ENCODE results near the gene ADK. TPM values are rescaled to one million over a fixed set of nuclear protein-coding genes. Genes with fewer than 3 reads are reported as not detected.
A peak's percentile ranks its signal among the peaks of the same experiment; 100 is the strongest.

The ADK gene
- total and polyA plus RNA-seq, 2 donors from 2014 or later: 33.0 to 38.3 TPM

GRCh38 chr10:74437822-74438221 lies 286.8 kb downstream of the ADK start:
- H3K27ac ChIP-seq (ENCODE audit: low read depth in 2 of 2, low read length in 2 of 2): no peak overlapping the region
- no peak for FAIRE-seq

DNA sequence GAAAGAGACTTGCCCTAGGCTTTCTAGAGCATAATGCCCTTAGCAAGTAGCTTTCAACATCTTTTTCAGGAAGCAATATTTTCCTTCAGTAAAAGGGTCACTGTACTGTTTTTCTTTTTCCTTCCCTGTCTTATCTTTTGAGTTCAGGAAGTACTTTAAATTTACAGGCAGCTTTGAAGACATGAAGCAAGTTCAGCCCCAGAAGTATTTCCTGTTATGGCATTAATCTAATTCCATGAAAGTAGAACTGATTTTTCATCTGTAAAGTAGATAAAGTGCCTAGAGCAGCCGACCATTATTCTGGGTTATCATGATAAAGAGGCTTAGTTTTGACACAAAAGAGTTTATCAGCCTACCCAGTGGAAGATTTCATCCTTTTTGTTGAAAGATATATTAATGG lies 288.2 kb downstream of the ADK start:
- Histone ChIP-seq H3K9me3 (ENCODE audit: control insufficient read depth in 2 of 3, insufficient read depth in 1 of 3, low read length in 3 of 3) (no peaks in the 10 kb centered on the region), H3K4me1 (ENCODE audit: control insufficient read depth in 2 of 3, insufficient read depth in 2 of 3, low read depth in 1 of 3, low read length in 3 of 3) (no peaks in the 10 kb centered on the region), H3K4me3 (ENCODE audit: low read length in 3 of 3) (no peak overlapping the region), H3K9ac (ENCODE audit: low read length in 3 of 3) (no peak overlapping the region), H3K36me3 (ENCODE audit: control insufficient read depth in 2 of 3, insufficient read depth in 3 of 3, low read length in 3 of 3) (no peaks in the 10 kb centered on the region), H3K27ac (ENCODE audit: low read depth in 2 of 2, low read length in 2 of 2) (no peak overlapping the region), H3K27me3 (ENCODE audit: control insufficient read depth, insufficient read depth, low read length) (no peaks in the 10 kb centered on the region)
- TF ChIP-seq, protein P1, sequence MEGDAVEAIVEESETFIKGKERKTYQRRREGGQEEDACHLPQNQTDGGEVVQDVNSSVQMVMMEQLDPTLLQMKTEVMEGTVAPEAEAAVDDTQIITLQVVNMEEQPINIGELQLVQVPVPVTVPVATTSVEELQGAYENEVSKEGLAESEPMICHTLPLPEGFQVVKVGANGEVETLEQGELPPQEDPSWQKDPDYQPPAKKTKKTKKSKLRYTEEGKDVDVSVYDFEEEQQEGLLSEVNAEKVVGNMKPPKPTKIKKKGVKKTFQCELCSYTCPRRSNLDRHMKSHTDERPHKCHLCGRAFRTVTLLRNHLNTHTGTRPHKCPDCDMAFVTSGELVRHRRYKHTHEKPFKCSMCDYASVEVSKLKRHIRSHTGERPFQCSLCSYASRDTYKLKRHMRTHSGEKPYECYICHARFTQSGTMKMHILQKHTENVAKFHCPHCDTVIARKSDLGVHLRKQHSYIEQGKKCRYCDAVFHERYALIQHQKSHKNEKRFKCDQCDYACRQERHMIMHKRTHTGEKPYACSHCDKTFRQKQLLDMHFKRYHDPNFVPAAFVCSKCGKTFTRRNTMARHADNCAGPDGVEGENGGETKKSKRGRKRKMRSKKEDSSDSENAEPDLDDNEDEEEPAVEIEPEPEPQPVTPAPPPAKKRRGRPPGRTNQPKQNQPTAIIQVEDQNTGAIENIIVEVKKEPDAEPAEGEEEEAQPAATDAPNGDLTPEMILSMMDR (IDR thresholded peaks at IDR 0.05; ENCODE audit: borderline replicate concordance, extremely low read depth, insufficient read depth): no peak
- intact Hi-C loops (cut with DNase I): no loop called here
- DNase-seq (peak in 1 of 5 donors; percentile 34), FAIRE-seq (no peak)

More at GRCh38 chr10:74437822-74438221, 286.8 kb downstream of the ADK start:
- intact Hi-C loops (cut with DNase I): no loop called here
- Histone ChIP-seq H3K36me3 (ENCODE audit: control insufficient read depth in 2 of 3, insufficient read depth in 3 of 3, low read length in 3 of 3) (no peaks in the 10 kb centered on the region), H3K27me3 (ENCODE audit: control insufficient read depth, insufficient read depth, low read length) (no peaks in the 10 kb centered on the region), H3K4me3 (ENCODE audit: low read length in 3 of 3) (no peak overlapping the region), H3K4me1 (ENCODE audit: control insufficient read depth in 2 of 3, insufficient read depth in 2 of 3, low read depth in 1 of 3, low read length in 3 of 3) (no peaks in the 10 kb centered on the region), H3K9ac (ENCODE audit: low read length in 3 of 3) (no peak overlapping the region), H3K9me3 (ENCODE audit: control insufficient read depth in 2 of 3, insufficient read depth in 1 of 3, low read length in 3 of 3) (no peaks in the 10 kb centered on the region)
- TF ChIP-seq, protein P1 (IDR thresholded peaks at IDR 0.05; ENCODE audit: borderline replicate concordance, extremely low read depth, insufficient read depth): no peak
- no peak for DNase-seq

DNA sequence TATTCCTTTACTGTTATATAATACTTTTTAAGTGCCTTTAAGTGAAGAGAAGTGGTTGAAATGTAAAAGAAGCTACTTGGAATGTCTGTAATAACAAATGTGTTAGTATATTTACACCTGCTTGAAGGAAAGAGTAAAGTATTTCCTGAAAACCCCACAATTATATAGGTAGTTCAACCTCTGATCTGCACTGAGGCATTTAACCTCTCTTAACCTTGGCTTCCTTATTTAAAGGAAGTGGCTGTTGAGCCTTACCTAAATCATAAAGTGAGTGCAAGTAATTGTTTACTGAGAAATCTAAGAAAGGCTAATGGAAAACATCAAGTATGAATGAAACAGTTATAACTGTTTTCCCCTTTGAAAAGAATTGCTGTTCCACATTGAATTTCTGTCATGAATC lies 294.5 kb downstream of the ADK start:
- Histone ChIP-seq H3K27me3 (ENCODE audit: control insufficient read depth, insufficient read depth, low read length) (no peaks in the 10 kb centered on the region), H3K4me1 (ENCODE audit: control insufficient read depth in 2 of 3, insufficient read depth in 2 of 3, low read depth in 1 of 3, low read length in 3 of 3) (no peaks in the 10 kb centered on the region), H3K9me3 (ENCODE audit: control insufficient read depth in 2 of 3, insufficient read depth in 1 of 3, low read length in 3 of 3) (no peaks in the 10 kb centered on the region), H3K4me3 (ENCODE audit: low read length in 3 of 3) (no peak overlapping the region), H3K9ac (ENCODE audit: low read length in 3 of 3) (no peak overlapping the region), H3K36me3 (ENCODE audit: control insufficient read depth in 2 of 3, insufficient read depth in 3 of 3, low read length in 3 of 3) (no peaks in the 10 kb centered on the region), H3K27ac (ENCODE audit: low read depth in 2 of 2, low read length in 2 of 2) (no peak overlapping the region)
- no peak for FAIRE-seq
- TF ChIP-seq, protein P1 (IDR thresholded peaks at IDR 0.05; ENCODE audit: borderline replicate concordance, extremely low read depth, insufficient read depth): no peak
- DNase-seq: peak in 1 of 5 donors; percentile 12
- intact Hi-C loops (cut with DNase I): no loop called here

GRCh38 chr10:74450602-74451001 lies 299.6 kb downstream of the ADK start:
- H3K4me1 ChIP-seq (ENCODE audit: control insufficient read depth in 2 of 3, insufficient read depth in 2 of 3, low read depth in 1 of 3, low read length in 3 of 3): no peaks in the 10 kb centered on the region
- no peak overlapping the region for H3K27ac ChIP-seq (ENCODE audit: low read depth in 2 of 2, low read length in 2 of 2)
- H3K4me3 ChIP-seq (ENCODE audit: low read length in 3 of 3): no peak overlapping the region
- H3K27me3 ChIP-seq (ENCODE audit: control insufficient read depth, insufficient read depth, low read length): no peaks in the 10 kb centered on the region
- no peaks in the 10 kb centered on the region for H3K36me3 ChIP-seq (ENCODE audit: control insufficient read depth in 2 of 3, insufficient read depth in 3 of 3, low read length in 3 of 3)
- H3K9me3 ChIP-seq (ENCODE audit: control insufficient read depth in 2 of 3, insufficient read depth in 1 of 3, low read length in 3 of 3): no peaks in the 10 kb centered on the region
- intact Hi-C loops (cut with DNase I): no loop called here
- TF ChIP-seq, protein P1 (IDR thresholded peaks at IDR 0.05; ENCODE audit: borderline replicate concordance, extremely low read depth, insufficient read depth): no peak
- peak in 2 of 5 donors; percentile 17 to 73 for DNase-seq
- H3K9ac ChIP-seq (ENCODE audit: low read length in 3 of 3): no peak overlapping the region
- peak; percentile 35 for FAIRE-seq
